AG08395 (cell line): ENCODE results near the gene GCFC2.

Experiments used
- DNase-seq: peaks from one replicate; pipeline ENCODE4 v3.0.0; 2012; ENCODE audit warnings: mixed read lengths, low spot score

GCFC2 gene

DNA sequence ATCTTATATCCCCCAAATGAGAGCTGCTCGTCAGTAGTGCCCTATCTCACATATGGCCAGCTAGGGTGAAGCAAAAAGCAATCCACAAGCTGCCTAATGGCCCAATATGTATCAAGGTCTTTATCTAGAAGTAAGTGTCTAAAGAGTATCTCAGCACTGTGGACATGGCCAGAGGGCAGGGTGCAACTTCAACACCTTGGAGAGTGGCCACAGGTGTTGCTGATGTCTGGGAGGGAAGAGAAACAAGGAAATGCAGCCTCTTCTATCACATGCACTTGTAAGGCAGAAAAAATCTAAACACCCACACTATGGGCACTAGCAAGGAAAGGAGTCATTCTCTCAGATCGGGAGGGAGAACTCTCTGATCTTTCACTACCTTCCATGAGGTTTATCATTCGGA lies 87.8 kb downstream of the GCFC2 start:
- no peak for DNase-seq

DNA sequence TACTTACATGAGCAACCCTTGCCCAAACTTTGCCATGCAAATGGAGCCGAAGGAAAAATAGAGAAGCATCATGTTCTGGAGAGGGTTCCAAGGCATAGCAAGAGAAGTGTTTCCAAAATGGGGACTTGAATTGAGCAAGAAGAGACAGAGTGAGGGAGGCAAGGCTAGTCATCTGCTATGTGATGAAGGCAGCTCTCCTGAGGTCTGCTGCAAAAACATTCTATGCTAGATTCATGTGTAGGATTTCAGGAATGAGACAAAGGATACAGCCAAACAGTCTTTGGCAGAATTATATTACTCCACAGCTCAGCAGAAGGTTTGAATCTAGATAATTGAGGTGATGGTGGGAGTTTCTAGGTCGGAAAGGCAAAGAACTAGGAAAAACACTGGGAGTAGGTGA lies 88.2 kb downstream of the GCFC2 start:
- no peak for DNase-seq

DNA sequence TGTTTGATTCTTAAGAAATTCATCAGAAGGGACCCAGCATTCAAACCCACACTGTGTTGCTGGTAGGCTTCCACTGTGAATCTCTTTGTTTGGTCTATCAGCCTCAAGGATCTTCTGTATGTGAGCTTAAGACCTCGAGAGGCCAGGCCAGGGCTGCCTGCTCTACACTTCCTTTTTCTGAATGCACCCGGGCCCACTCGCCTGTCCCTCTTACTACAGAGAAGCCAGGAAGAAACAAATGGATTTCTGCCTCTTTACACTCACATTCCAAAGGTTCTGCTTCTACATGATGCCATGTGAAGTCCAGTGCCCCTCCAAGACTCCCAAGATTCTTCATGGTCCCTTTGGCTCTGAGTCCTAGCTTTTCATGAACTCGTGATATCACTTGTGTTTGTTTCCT lies 89.5 kb downstream of the GCFC2 start:
- no peak for DNase-seq

DNA sequence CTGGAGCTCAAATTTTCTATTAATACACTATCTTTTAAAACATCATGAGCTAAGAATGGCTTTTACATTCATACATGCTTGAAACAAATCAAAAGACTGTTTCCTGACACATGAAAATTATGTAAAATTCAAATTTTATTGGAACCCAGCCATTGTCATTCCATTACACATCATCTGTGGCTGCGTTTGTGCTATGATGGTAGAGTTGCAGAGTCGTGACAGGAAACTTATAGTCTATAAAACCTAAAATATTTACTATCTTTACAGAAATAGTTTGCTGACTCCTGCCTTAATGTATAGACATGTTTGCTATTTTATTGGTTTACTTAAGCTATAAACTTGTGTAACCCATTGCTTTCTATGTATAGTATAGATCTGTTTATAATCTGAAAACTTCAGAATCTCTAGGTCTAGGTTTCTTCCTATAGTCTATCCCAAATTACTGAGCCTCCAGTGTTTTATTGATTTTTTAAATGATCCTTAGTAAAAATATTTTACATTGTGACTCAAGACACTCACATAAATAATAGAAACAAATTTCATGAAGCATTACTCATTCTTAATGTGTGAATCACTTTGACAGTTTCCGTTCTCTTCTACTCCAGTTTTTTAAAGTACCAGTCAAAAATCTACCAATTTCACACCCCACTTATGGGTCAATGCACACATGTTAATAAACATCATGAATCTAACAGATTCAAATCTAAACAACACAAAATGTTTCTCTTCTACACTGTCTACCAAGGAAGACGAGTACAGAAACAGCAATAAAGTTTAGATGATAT lies 90.6 kb downstream of the GCFC2 start:
- no peak for DNase-seq

DNA sequence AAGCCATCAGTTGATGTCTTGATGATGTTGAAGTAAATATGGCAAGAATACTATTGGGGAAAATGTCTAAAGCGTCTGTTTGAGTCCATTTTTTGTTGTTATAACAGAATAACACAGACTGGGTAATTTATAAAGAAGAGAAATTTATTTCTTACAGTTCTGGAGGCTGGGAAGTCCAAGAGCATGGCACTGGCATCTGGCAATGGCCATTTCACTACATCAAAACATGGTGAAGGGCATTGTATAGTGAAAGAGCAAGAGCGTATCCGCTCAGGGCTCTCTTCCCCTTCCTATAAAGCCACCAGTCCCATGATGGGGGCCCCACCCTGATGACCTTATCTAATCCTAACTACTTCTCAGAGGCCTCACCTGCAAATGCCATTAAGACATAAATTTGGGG lies 93.8 kb downstream of the GCFC2 start:
- no peak for DNase-seq

DNA sequence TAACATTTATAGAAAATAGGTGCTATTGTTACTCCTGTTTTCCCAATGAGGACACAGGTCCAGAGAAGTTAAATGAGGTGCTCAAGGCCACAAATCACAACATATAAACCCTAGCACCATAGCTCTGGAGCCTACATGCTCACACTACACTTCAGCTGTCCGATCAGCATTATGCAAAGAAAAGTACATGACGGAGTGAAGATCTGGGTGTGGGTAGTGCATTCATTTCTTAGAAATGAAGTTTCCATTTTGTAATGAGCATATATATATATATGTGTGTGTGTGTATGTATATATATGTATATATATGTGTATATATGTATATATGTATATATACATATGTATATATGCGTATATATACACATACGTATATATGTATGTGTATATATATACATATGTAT lies 94.3 kb downstream of the GCFC2 start:
- no peak for DNase-seq

DNA sequence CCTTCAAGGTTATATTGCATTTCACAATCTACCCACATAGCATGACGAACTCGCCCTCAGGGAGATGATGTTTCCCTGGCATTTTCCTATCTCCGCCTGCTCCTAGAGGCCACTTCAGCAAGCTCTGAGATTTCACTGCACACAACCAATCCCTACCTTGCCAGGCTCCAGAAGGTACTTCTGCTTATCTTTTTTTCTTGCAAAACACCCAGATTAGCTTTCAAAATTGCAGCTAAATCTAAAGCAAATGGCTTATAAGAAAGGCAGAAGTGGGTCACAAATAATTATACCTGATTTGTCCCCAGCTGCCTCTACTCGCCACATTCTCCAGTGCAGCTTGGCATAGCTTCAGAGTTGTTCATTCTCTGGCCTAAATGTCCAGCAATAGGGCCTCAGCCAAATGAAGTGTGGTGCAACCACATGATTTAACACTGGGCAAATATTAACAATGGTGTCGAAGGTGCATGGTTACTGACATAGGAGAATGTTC lies 96.5 kb downstream of the GCFC2 start:
- no peak for DNase-seq

DNA sequence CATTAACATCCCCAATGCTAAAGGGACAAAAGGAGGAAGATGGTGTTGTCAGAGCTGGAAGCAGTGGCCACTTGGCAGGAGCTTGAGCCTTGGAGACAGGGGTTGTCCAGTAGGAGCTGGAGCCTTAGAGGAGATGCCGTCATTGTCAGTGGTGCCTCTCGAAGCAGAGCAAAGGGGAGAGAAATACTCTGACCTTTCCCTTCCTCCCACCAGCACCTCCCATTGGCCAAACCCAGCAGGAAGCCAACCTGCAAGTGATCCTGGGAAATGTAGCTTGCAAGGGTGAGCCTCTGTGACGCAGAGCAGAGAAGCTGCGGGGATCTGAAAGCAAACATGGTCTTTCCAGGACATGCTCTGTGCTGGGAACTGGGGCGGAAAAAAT lies 97.9 kb downstream of the GCFC2 start:
- no peak for DNase-seq
